GM15510 (cell line): Measurements from ENCODE around the gene UBE2D1.

Experiments
- POLR2A ChIP-seq: IDR thresholded peaks from 3 replicates; pipeline ENCODE4 v1.6.1; 2011; ENCODE audit warnings: borderline replicate concordance; ENCODE audit not compliant: insufficient read length; ENCODE audit errors: extremely low read depth

The UBE2D1 gene

DNA sequence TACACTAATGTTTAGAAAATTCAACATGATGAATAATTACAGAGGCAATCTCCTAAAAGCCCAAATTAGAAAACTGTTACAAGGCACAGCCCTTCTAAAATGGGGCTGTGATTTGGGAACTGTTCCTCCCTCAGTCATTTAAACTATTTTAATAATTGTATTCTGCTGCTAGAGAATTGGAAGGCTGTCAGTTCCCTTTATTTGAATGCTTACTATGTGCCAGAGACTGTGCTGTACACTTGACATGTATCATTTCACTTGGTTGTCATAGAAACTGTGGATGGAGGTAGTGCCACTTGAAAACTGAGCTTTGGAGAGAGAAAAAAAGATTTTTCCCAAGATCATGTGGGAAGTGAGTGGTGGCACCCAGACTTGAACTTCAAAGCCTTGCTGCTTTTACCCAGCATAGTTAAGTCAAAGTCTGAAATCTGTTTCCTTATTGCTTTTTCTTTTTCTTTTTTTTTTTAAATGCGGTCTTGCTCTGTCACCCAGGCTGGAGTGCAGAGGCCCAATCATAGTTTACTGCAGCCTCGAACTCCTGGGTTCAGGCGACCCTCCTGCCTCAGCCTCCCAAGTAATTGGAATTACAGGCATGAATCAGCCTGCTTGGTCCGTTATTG lies 23.6 kb downstream of the UBE2D1 start:
- TF ChIP-seq POLR2A: no peak

DNA sequence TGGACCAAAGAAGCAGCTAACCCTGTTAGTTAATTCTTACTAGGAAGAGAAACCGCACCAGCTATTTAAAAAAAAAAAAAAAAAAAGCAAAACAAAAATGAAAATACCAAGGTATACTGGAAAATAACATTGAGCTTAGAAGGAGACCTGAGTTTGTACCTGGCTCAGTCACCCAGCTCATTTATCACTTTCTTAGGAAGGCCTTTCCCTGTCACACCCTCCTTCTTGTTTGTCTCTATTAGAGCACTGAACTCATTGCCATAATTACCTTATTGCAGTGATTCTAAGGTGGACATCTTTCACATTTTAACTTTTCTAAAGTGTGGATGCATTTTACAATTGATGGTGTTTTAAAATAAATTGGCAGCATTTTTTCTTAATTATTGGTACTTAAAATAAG lies 24.1 kb downstream of the UBE2D1 start:
- no peak for TF ChIP-seq POLR2A

DNA sequence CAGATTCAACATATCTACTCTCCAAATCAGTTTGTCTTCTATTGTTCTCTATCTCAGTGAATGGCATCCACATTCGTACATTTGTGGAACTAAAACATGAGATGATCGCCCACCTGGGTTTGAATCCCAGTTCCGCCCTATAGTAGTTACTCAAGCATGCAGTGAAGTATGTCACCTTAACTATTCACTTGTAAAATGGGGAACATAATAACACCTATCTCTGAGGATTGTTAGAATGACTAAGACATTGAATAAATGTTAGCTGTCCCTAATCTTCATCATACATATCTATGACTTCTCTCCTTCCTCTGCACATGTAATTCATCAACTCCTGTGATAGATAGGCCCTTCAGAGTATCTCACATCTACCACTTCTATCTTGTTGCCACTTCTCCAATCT lies 24.7 kb downstream of the UBE2D1 start:
- no peak for TF ChIP-seq POLR2A

DNA sequence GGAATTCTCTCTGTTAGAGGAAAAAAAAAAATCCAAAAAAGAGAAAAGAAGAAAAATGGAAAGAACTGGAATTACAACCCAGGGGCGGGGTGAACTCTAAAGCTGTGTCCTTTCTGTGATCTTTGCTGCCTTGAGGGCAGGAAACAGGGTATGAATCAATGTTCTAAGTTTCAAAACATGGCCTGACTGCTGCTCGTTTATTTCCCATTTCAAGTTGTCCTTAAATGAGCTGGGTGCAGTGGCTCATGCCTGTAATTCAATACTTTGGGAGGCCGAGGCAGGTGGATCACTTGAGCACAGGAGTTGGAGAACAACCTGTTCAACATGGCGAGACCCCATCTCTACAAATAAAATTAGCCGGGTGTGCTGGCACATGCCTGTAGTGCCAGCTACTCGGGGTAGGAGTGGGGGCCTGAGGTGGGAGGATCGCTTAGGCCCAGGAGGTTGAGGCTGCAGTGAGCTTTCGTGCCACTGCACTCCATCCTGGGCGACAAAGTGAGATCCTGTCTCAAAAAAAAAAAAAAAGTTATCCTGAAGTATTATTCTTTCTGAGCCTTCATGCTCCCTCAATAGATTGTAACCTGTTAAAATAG lies 25.7 kb downstream of the UBE2D1 start:
- no peak for TF ChIP-seq POLR2A

DNA sequence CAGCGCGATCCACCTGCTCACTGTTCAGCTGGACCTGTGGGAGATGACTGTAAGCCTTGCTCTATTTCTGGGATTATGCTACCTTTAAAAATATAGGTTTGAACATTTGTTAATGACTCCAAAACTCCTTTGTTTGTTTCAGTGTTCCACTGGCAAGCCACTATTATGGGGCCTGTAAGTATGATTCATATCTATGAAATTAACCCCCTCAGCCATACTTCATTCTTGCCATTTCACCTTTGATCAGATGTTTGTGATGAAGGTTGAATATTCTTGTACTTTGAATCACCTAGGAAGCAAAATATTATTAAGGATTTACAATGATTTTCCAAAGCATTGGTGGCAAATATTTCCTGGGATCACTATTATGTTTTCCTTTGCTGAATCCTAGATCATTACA lies 26.5 kb downstream of the UBE2D1 start:
- TF ChIP-seq POLR2A: no peak

DNA sequence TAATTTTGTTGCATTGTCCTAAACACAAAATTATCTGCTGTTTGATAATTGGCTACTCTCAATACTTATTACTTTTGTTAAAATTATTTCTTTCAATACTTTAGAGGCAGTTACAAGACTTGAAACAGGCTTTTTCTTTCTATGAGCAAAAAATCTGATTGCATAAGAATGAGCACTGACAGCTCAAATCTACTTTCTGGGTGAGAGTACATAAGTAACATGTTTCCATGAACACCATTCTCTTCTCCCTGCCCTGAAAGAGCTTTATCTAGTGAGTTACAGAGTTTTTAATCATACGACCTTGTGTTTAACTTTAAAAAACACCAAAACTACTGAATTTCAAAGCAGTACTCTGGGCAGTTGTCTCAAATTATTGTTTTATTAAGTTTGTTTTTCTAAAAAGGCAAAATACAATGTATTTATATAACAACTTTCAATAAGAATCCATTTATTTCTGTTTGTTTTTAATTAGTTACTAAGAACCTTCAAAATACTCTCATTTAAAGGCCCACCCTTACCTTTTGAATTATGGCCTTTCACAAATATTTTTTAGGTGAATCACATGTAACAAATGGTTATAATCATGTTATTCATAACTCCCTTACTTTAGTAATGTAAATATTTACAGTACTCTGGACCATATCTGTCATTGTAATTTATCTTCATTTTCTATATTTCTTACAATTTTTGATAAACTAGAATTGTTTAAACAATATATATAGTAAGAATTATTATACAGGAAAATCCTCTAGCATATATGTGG lies 27.4 kb downstream of the UBE2D1 start:
- TF ChIP-seq POLR2A: no peak

DNA sequence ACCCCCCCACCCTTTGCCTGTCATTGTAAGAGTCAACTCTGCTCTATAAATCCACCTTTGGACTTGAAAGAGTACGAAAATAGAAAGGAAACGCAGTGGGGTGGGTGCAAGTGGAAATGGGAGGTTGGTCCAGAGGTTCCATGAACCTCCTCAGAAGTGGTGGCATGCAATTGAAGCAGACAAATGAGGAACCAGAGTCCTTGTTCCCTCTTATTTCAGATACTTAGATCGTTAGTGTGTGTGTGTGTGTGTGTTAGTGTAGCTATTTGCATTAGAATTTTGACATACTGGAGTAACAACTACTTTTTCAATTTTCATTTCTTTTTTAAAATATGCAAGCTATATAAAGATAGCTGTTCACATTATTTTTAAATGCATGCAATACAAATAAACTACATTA lies 32.3 kb downstream of the UBE2D1 start:
- no peak for TF ChIP-seq POLR2A

DNA sequence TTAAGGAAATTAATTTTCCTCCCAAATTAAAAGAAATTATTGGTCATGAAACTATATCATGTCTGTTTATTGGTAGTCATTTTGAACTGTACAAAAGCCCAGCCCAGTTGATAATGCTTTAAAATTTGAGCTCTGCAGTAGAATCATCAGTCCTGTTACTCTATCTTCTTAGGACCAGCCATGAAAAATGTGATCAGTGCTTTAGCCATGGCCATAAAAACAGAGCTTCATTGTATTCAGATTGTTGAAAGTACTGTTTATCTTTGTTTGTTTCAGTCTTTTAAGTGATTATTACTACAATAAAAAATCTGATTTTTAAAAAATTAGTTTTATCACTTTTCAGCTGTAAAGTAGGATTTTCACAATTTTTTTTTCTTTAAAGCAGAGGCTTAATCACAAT lies 36.7 kb downstream of the UBE2D1 start:
- TF ChIP-seq POLR2A: no peak

DNA sequence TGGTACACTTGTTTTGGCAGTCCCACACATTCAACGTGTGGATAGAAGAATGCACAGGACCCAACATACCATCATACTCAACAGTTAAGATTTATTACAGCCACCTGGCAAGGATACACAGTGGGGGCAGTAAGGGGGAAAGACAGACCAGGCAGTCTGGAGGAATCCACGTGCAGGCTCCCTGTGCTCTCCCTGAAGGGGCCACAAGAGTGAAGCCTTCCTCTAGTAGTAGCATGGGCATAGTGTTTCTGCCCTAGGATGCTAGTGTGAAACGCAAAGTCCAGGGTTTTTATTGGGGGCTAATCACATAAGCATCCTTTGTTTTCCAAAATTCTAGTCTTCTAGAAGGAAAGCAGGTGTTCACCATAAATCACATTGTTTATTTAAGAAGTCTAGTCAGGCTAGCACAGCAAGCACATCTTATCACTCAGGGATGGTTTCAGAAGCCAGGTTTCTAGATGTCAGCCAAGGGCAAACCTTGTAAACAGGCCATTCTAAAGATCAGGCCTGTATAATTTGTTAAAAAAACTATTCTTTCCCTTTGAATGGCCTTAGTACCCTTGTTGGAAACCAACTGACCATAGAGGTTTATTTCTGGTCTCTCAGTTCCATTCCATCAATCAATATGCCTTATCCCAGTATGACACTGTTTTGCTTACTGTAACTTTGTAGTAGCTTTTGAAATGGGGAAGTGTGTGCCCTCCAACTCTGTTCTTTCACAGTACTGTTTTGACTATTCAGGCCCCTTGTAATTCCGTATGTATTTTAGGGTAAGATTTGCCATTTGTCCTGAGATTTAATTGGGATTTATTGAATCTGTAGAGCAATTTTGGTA lies 38.0 kb downstream of the UBE2D1 start:
- no peak for TF ChIP-seq POLR2A

DNA sequence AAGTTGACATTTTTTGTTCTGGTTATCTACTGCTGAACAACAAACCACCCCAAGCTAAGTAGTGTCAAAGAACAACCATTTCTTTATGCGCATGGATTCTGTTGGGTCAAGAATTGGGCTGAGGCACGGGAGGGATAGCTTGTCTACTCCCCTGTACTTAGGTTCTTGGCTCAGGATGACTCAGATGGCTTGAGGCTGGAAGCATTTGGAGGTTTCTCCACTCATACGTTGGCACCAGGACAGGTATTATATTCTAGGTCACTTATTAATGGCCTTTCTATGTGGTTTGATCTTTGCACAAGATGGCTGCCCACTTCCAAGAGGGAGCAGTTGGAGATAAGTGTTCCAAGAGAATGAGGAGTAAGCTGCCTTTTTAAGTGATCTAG lies 38.6 kb downstream of the UBE2D1 start:
- no peak for TF ChIP-seq POLR2A

DNA sequence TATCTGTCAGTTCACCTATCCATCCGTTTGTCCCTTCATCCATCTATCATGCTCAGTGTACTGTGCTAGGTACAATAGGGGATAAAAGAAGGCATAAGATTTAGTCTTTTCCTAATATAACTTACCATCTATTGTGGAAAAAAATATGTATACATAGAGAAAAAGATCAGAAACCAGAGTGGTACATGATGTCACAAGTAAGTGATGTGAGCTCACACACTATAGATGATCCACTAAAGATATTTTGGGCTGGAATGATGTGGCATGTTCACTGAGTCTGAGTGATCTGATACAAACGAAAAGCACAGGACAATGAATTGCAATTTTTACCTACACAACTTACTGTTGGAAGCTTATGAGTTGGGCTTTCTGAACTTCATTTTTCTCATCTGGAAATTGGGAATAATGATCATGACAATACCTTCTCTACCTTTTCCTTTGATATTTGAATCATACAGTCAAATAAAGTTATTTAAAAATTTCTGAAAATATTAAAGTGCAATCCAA lies 47.7 kb downstream of the UBE2D1 start:
- TF ChIP-seq POLR2A: no peak

DNA sequence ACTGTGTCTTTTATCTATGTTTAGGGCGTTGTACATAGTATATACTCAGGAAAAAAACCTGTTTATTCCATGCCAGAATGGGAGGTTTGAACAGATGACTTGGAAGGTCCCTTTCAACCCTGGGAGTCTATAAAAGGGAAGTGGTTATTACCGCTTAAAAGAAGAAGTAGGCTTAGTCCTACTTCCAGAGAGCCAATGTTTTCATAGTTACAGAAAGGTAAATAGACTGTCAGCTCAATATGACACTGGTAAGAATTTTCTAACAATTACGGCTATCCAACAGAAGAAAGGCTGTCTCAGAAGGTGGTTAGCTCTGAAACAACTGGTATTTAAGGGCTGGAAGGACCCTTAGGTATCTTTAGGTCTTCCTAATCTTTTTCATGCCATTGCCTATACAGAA lies 49.3 kb downstream of the UBE2D1 start:
- no peak for TF ChIP-seq POLR2A

DNA sequence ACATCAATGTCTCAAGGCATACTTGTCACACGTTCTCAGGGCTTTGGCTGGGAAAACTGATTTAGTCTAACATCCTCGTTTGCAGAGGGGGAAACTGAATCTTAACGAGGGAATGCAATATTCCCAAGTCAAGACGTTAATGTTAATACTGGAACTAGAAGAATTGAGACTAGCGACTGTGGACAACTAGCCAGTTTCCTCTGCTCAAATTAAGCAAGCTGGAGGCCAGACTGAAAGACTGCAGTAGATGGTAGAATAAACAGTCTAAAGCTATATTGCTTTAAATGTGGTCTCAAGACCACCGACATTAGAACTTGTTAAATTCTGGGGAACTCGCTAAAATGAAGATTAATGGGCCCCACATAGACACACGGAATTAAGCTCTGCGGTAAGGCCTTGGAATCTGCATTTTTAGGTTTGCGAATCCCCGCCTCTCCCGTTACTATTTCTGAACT lies 49.8 kb downstream of the UBE2D1 start:
- no peak for TF ChIP-seq POLR2A

DNA sequence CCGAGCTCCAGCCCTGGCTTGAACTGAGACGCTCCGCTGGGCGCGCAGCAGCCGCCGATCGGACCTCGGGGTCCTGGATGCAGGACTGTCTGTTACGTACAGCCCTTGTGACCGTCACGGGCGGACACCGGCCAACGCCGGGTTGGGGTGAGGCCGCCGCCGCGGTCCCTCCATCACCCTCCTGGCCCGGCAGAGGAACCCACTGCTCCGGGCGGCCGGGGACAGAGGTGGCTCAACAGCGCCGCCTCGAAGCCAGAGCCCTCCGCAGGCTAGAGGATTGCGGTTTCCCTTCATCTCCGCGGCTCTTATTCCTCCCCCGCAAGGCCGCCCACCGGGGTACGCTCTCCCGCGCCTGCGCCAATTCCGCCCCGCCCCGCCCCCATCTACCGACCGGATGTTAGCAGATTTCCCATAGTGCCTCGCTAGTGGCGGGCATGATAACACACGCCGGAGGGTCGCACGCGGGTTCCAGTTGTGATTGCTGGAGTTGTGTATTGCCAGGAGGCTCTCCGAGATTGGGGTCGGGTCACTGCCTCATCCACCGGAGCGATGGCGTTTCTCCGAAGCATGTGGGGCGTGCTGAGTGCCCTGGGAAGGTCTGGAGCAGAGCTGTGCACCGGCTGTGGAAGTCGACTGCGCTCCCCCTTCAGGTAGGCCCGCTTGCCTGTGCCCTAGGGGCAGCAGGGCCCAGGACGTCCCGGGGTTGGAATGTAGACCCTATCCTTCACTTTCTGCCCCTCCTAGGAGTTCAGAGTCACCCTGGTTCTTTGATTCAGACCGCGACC lies 50.4 kb downstream of the UBE2D1 start, which contains the start of gene TFAM:
TFAM (plus strand) TSS at position 412 of the 785 bp plus-strand sequence; CDS start at position 550, 138 bp downstream.
- peak; percentile 98 for TF ChIP-seq POLR2A
